Psoas muscle (tissue), 8 donors: ENCODE data around the gene GMPR. TPM values are rescaled to one million over a fixed set of nuclear protein-coding genes. Genes with fewer than 3 reads are reported as not detected.

Experiments used
- ATAC-seq, 4 donors: fragments of 200-7000 bp; cut with Tn5 transposase; one replicate each; pipeline ENCODE4 v1.9.1; 2020; ENCODE audit warnings: moderate library complexity in 3 of 4, mild to moderate bottlenecking in 2 of 4
- DNase-seq, 2 donors: peaks; one replicate each; pipeline ENCODE4 v3.0.0-alpha.2; 2020
- H3K27ac ChIP-seq: fragments of 200-600 bp; one replicate; pipeline ENCODE4 v1.8.0; 2022
- H3K27me3 ChIP-seq, 3 donors: fragments of 200-600 bp in 1 of 3; one replicate each; pipeline versions ENCODE4 v1.6.1 to v1.8.0; 2013 to 2022; ENCODE audit warnings: low read length in 2 of 3, mild to moderate bottlenecking in 2 of 3, moderate library complexity in 1 of 3; ENCODE audit not compliant: insufficient read depth in 3 of 3
- H3K36me3 ChIP-seq, 2 donors: fragments of 200-600 bp in 1 of 2; one replicate each; pipeline versions ENCODE4 v1.6.1 to v1.8.0; 2013 to 2022; ENCODE audit warnings: low read depth in 1 of 2, mild to moderate bottlenecking in 1 of 2, moderate library complexity in 1 of 2; ENCODE audit not compliant: insufficient read depth in 1 of 2
- H3K4me1 ChIP-seq: fragments of 200-600 bp; one replicate; pipeline ENCODE4 v1.8.0; 2022
- H3K4me3 ChIP-seq: fragments of 200-600 bp; one replicate; pipeline ENCODE4 v1.8.0; 2022; ENCODE audit warnings: mild to moderate bottlenecking
- H3K9me3 ChIP-seq: fragments of 200-600 bp; one replicate; pipeline ENCODE4 v1.8.0; 2022
- WGBS, 3 donors: extraction: QIAGEN DNeasy Blood & Tissue Kit; methylation state at CpG; one replicate each; pipeline versions ENCODE4 v1.1.6 to v1.1.7; 2013; 5-methylcytosine and 5-hydroxymethylcytosine counted together
- intact Hi-C, 2 donors: fragments of 100-400 bp; cut with DNase I; formaldehyde crosslinking; loops; one replicate each; pipeline versions ENCODE4 v1.11.0 to v1.14.2; 2022
- polyA plus RNA-seq, 3 donors: library from polyadenylated mRNA; stranded (reverse); fragments of 200-250 nt; gene quantifications; one replicate each; pipeline ENCODE4 v1.2.3, GENCODE V29; 2013
- total RNA-seq, 4 donors: library from RNA; stranded (reverse); fragmentation: NEBNext Ultra II Directional in 2 of 4; extraction: Animal tissue kit (Norgen Biotek cat#: 25700) in 2 of 4; gene quantifications; one replicate each; pipeline versions ENCODE4 v1.2.1 to v1.2.4, GENCODE V29; 2021 to 2023
- TF ChIP-seq, protein P1 (sequence below): fragments of 200-600 bp; IDR thresholded peaks from one replicate; pipeline ENCODE4 v1.8.0; 2022; ENCODE audit warnings: antibody characterized with exemption
- donor health status: healthy with polysubstance abuse.
- donor health status: DM: no; HTN: no; CAD: no; lungs with moderate emphysema.
- donor health status: Bipolar disorder and iron deficiency.
- donor health status: healthy.
- donor health status: DM: yes; HTN: yes; CAD: no.
- donor health status: DM: no; HTN: no; CAD: no.
- donor health status: DM: no; HTN: no; CAD: no.
- donor health status: DM: yes; HTN: yes; CAD: no.

GMPR gene
- total and polyA plus RNA-seq, 7 donors = 26.6 to 286 (median 230) TPM

GRCh38 chr6:16295060-16295459 lies 56.7 kb downstream of the GMPR start:
- Histone ChIP-seq H3K36me3 (peaks cover 0 to 83% of the 10 kb centered on the region in 2 donors), H3K4me3 (no peak overlapping the region), H3K27ac (no peak overlapping the region), H3K4me1 (peaks cover 14% of the 10 kb centered on the region), H3K9me3 (no peaks in the 10 kb centered on the region), H3K27me3 (no peaks in the 10 kb centered on the region)
- no peak for DNase-seq
- intact Hi-C loops = no loop called here
- WGBS, 3 donors = 78 to 89% (median 79%) methylated on average over 15 of the region's 15 CpGs
- ATAC-seq = no peak
- TF ChIP-seq, protein P1, sequence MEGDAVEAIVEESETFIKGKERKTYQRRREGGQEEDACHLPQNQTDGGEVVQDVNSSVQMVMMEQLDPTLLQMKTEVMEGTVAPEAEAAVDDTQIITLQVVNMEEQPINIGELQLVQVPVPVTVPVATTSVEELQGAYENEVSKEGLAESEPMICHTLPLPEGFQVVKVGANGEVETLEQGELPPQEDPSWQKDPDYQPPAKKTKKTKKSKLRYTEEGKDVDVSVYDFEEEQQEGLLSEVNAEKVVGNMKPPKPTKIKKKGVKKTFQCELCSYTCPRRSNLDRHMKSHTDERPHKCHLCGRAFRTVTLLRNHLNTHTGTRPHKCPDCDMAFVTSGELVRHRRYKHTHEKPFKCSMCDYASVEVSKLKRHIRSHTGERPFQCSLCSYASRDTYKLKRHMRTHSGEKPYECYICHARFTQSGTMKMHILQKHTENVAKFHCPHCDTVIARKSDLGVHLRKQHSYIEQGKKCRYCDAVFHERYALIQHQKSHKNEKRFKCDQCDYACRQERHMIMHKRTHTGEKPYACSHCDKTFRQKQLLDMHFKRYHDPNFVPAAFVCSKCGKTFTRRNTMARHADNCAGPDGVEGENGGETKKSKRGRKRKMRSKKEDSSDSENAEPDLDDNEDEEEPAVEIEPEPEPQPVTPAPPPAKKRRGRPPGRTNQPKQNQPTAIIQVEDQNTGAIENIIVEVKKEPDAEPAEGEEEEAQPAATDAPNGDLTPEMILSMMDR = no peak

DNA sequence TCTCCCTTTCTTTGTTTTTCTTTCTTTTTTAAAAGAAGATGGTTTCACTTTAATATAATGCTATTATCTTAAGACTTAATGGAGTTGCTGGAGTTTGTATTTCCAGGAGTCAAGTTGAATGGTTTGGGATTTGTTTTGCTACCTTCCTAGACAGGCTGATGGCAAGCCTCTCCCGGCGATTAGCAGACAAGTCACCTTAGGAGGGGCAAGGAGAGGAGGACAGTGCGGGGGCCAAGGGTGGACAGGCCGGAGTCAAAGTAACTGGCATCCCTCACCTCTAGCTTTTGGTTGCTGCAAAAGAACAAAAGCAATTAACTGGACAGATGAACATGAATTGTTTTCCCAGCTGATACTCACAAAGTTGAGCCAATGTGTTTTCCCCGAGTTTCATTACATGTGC lies 57.1 kb downstream of the GMPR start:
- Histone ChIP-seq H3K36me3 (peaks cover 0 to 79% of the 10 kb centered on the region in 2 donors), H3K27ac (no peak overlapping the region), H3K9me3 (no peaks in the 10 kb centered on the region), H3K4me1 (peaks cover 14% of the 10 kb centered on the region), H3K27me3 (no peaks in the 10 kb centered on the region), H3K4me3 (no peak overlapping the region)
- DNase-seq (no peak), ATAC-seq (no peak)
- 79 to 87% (median 83%) methylated on average over 5 of the region's 5 CpGs for WGBS, 3 donors
- TF ChIP-seq, protein P1 = no peak
- intact Hi-C loops = no loop called here

DNA sequence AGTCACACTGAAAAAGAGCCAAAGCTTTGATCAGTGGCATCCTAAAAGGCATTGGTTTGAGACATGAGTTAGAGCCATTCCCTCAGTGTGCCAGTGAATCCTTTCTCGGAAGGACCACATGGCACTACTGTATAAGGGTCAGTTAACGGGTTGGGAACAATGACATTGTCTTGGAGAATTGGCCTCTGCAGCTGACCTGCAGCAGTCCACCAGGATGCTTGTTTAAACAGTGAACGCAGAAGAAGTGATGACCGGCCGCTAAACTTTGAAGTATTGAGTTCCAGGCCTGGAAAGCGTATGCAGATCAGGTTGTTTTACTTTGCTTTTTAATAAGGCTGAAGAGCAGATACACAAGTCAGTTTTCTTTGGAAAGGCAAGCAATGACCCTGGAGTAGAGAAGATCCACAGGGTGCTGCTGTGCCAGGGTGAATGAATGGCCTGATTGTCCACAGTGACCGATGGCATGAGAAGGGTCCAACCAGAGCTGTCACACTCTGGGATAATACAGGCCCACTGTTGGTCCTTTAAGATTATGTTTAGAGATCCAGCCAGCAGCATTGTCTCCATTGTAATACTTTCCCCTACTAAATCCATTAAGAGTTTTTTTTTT lies 57.8 kb downstream of the GMPR start:
- 73 to 86% (median 73%) methylated on average over 7 of the region's 7 CpGs for WGBS, 3 donors
- intact Hi-C loops = no loop called here
- H3K4me3 ChIP-seq = no peak overlapping the region
- peaks cover 9% of the 10 kb centered on the region for H3K4me1 ChIP-seq
- no peaks in the 10 kb centered on the region for H3K27me3 ChIP-seq
- no peaks in the 10 kb centered on the region for H3K9me3 ChIP-seq
- ATAC-seq (no peak), DNase-seq (no peak)
- no peak overlapping the region for H3K27ac ChIP-seq
- H3K36me3 ChIP-seq = peaks cover 0 to 72% of the 10 kb centered on the region in 2 donors
- TF ChIP-seq, protein P1 = no peak

- Histone ChIP-seq H3K4me1 (peaks cover 4% of the 10 kb centered on the region), H3K9me3 (no peaks in the 10 kb centered on the region), H3K36me3 (peaks cover 0 to 38% of the 10 kb centered on the region in 2 donors), H3K4me3 (no peak overlapping the region), H3K27ac (peak overlapping the region; percentile 48), H3K27me3 (no peaks in the 10 kb centered on the region)
- no peak for DNase-seq
- peak in 2 of 4 donors; percentile 19 to 48 for ATAC-seq
- intact Hi-C loops = no loop called here
- TF ChIP-seq, protein P1 = no peak
- WGBS, 3 donors = 32 to 65% (median 35%) methylated on average over 3 of the region's 3 CpGs
These were observed 61.5 kb downstream of the GMPR start for GRCh38 chr6:16299861-16300260.

DNA sequence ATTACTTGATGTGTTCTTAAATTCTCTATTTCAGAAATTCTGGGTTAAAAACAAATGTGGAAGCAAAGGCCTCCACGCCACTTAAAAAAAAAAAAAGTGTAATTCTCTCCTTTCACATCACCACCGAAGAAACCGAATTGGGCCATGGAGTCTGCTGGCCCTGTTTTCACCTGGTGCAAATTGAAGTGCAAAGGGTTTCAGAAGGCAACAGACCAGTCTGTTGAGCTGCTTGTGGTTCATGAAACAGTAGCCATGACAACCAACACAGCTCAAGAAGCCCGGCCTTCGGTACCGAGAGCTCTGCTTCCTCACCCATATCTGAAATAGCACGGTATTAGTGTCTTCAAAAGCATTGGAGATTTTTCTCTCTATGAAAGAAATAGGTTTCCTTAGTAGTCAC lies 63.1 kb downstream of the GMPR start:
- intact Hi-C loops = no loop called here
- peaks cover 0 to 28% of the 10 kb centered on the region in 2 donors for H3K36me3 ChIP-seq
- peak overlapping the region; percentile 48 for H3K27ac ChIP-seq
- TF ChIP-seq, protein P1 = no peak
- WGBS, 3 donors = 67 to 80% (median 70%) methylated on average over 7 of the region's 7 CpGs
- H3K27me3 ChIP-seq = no peaks in the 10 kb centered on the region
- no peaks in the 10 kb centered on the region for H3K9me3 ChIP-seq
- peaks cover 4% of the 10 kb centered on the region for H3K4me1 ChIP-seq
- H3K4me3 ChIP-seq = no peak overlapping the region
- no peak for ATAC-seq
- no peak for DNase-seq
